ENCODE measurements around the gene KLC1.

The KLC1 gene

DNA sequence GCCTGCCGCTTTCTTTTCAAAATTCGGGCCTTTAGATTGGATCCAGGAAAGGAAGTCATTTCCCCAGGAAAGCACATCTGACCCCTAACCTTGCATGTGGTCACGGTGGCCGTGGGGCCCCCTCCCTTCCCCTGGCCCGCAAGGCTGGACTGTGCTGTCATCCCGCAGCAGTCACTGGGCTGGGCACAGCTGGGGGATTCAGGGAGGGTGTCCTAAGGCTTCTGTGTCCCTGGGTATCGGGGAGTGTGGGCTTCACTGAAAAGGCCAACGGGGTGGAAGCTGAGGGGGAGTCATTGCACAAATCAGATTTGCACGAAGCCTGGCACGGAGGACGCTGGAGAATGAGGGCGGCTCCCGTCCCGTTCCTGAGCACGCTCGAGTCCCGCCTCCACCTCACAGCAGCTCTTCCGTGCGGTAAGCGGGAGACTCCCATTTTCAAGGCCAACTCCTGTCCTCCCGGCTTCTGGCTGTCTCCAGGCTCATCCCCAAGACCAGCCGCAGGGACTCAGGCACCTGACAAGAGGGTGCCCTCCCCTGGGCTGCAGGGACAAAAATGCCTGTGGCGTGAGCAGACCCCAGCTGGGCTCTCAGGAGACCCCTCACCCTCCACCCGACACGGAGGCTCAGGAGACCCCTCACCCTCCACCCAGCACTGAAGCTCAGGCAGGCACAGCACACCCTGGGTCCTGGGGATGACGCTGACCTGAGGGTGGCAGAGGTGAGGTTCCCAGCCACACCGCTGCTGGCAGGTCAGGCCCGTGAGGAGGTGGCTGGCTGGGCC lies 76.7 kb downstream of the KLC1 start:
- no peak for DNase-seq

DNA sequence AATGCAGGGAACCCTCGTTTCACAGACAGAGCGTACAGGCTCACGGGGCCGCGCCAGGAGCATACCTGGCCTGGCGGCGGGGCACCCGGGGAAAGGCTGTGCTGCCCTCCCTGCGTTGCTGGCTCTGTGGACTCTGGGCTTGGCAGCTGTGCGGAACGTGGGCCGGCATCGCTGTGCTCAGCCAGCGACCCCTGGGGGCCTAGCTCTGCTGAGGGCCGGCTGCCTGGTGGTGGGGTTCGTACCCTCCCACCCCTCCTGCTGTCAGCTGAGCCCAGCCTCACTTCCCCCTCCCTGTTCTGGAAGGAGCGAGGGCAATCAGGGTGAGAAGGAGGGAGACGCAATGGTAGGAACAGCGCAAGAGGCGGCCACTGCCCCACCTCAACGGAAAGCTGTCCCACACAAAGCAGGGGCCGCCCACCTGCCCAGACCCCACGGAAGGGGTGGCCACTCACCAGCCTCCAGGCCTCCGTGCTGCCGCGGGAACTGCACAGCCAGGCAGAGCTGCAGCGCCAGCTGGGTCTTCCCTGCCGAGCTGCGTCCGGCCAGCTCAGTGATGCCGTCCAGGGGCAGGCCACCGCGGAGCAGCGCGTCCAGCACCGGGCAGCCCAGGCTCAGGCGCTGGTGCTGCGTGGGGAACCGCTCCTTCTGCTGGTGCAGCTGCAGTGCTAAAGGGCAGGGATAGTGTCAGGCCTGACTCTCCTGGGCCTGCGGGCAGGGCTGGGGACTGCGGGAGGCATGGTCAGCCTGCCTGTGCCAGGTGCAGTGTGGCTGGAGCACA lies 77.7 kb downstream of the KLC1 start:
- DNase-seq, result no peak

DNA sequence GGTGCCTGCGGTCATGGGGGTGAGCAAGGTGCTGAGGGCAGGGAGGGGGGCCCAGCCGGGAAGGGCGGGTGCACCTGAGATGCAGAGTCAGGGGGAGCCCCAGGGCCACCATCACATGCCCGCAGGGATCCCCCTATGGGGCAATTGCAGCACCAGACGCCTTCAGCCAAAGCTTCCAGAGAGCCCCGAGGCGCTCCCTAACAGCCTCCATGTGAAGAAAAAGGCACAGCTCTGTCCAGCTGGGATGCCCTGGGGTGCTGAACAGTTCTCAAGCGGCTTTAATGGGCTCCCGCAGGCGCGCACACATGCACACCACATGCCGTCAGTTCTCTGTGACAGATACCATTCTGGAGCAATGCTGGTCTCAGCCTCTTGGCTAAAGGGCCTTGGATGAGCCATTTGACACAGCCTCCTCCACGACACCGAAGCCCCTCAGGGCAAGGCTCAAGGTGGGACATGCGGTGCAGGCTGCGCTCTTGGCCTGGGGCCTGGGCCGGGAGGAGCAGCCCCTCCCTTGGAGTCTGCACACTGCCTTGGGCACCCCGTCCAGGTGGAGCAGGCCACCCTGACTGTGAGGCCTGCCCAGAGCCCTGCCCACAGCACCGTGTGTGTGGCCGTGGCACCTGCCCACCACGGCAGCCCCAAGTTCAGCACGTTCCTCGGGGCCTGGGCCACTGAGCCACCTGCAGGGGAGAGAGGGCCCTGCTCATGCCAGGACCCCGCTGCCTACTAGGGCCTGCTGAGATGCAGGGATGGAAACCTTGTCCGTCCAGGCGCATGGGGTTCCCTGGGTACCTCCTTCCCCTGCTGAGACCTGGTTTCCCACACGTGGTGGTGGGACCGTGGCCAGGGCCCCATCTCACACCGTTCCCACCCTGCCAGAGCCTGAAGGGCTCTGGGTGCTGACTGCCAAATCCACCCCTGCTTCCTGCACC lies 78.6 kb downstream of the KLC1 start:
- no peak for DNase-seq

DNA sequence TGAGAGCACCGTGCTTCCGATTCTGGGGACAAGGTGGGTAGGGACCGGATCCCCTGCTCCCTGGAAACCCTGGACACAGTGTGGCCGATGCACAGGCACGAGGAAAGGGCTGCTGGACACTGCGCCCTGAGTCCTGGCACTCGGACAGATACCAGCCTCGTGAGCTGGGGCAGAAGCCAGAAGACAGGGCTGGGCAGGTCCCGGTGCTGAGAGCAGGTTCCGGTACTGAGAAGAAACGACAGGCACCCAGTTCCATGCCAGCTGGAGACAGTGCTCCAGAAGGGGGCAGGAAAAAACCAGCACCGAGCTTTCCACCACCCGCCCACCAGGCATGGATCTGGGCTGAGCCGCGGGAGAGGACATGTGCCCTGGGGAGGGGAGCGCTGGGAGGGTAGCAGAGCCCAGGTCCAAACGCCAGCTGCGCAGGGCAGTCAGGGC lies 79.8 kb downstream of the KLC1 start:
- DNase-seq, result no peak

DNA sequence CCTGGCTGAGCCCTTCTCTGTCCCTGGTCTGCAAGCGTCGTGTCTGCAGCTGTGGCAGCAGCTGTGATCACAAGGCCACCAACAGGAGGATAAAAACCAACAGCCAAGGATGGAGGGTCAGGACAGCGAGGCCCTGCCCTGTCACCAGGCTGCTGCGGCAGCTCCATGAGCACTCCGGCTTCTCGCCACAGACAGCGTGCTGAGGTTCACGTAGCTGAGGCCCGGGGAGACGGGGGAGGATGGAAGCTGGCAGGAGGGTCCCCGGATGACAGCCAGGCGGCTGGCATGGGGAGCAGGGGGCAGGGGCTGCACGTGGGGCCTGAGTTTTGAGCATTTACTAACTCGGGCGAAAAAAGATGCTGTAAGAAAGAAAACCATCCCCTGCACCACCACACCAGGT lies 80.8 kb downstream of the KLC1 start:
- no peak for DNase-seq

DNA sequence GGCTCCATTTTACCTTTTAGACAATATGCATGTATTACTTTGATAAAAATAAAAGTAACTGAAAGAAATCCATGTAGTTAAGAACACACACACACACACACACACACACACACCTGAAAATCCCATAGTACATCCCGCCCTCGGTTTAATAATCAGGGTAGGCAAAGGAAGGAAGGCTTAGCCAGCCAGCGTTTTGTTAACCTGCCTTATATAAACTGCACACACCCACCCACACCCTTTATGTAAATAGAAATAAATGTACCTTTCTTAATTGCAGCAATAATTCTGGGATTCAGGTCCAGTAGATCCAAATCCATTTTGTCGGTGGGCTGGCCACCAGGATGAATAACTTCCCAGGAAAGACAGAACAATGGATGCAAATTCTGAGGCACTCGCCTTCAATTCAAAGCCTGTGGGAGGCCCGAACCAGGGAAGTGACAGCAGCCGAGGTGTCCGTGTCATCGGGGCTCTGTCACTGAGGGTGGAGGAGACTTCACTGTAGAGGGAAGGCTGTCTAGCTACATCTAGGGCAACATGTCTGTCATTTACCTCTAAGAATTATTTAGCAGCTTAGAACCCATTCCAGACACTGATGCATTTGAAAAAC lies 81.9 kb downstream of the KLC1 start:
- no peak for DNase-seq

DNA sequence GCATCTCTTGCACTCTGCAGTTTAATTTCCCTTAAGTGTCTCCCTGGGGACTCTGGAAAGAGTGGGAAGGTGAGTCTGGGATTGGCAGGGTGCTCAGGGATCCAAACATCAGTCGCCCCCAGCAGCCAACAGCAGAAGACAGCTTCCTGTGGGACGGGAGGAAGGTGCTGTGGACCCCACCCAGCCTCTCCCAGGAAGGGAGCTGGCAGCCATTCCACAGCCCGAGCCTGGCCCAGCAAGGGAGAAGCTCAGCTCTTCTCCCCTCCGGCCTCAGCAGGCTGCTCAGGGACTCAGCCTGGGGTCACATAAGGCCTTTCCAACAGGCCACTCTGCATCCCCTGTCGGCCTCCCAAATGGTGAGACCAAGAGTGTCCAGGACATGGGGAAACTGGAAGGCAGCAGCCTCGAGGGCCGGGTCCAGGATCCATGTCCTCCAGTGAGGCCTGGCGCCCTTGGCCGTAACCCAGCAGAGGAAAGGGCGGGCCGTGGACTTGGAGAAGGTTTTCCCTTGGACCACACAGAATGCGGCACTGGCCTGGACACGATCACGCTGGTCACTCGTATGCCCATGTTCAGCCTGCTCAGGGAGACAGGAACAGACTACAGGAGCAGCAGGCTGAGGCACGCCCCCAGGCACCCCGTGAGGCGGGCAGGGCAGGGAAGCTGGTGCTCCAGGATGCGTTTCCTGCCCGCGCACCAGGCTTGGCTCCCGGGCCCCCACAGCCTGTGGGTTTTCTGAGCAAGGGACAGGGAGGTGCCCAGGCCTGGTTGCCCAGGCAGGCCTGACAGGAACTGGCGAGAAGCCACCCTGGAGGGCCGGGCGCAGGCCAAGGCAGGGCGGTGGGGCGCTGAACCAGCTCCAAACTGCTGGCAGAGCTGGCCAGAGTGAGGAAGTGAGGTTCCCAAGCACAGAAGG lies 82.8 kb downstream of the KLC1 start:
- no peak for DNase-seq

DNA sequence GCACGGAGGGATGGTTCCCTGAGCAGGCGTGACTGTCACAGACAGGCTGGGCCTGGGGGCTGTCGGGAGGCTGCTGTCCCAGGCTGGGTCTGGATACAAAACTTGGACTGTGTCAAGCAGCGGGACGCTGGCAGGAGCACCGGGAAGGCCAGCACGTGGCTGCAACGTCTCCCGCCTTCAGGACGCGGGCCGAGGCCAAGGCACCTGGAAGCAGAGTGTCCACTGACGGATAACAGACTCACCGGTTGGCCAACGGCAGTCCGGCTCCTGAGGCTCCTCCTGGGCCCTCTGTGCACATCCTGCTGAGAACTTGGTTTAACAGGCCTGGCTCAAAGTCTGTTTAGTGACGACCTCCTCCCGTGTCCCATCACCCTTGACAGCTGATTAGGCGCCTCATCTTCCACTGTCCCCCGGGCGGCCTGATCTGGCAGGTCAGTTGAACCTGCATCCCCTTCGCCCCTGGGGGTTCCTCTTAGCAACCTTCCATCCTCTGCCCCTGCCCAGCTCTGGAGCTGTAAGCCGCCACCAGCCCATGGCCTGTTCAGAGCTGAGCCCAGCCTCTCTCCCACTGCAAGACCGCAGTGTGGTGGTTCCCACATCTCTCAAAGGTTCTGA lies 83.7 kb downstream of the KLC1 start:
- no peak for DNase-seq

DNA sequence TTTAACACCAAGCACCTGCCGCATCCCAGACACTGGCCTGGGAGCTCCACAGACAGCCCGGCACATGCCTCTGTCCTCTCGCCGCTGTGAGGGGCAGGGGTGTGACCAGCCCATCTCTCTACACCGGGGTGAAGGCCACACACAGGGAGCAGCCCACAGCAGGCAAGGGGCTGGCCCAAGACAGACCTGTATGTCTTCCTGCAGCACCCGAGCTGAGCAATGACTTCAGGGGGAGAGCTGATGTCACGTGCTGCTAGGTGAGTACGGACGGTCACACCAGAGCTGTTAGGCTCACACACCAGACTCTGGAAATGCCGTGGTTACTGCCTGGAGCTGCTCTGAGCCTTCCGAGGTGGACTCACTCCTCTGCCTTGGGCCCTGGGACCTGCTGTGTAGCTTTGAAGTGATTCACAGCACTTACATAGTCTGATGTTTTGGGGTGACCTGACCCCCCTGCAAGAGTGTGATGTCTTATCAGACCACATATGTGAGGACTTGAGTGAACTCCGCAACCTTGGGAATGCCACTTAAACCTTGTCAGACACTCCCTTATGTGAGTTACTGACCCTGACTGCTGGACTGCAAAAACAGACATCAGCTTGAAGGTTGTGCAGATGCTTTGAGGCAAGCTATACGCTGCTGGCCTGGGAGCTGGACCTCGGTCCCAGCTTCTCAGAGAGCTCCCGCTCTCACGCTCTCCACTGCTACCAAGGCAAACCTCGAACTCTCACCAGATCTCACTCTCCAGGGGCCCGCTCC lies 84.5 kb downstream of the KLC1 start:
- DNase-seq, result no peak

DNA sequence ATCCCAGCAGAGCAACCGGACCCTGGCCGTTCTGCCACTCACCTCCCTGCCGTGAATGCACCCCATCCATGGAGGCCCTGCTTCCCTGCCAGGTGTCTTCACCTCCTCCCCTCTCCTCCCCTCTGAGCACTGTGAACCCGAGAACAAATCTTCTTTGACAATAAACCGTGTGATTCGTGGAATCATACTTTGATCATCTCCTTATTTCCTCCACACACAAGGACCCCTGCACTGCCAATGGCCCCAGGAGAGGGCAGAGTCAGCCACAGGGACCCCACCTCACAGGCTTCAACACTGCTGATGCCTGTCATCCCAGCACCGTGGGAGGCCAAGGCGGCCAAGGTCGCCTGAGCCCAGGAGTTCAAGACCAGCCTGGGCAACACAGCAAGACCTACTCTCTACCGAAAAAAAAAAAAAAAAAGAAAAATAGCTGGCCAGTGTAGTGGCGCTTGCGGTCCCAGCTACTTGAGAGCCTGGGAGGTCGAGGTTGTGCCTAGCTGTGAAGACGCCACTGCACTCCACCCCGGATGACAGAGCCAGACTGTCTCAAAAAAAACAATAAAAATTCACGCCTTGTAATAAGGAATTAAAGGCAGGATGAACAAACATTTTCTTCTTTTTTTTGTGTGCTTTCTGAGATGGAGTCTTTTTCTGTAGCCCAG lies 85.2 kb downstream of the KLC1 start:
- DNase-seq, result no peak

DNA sequence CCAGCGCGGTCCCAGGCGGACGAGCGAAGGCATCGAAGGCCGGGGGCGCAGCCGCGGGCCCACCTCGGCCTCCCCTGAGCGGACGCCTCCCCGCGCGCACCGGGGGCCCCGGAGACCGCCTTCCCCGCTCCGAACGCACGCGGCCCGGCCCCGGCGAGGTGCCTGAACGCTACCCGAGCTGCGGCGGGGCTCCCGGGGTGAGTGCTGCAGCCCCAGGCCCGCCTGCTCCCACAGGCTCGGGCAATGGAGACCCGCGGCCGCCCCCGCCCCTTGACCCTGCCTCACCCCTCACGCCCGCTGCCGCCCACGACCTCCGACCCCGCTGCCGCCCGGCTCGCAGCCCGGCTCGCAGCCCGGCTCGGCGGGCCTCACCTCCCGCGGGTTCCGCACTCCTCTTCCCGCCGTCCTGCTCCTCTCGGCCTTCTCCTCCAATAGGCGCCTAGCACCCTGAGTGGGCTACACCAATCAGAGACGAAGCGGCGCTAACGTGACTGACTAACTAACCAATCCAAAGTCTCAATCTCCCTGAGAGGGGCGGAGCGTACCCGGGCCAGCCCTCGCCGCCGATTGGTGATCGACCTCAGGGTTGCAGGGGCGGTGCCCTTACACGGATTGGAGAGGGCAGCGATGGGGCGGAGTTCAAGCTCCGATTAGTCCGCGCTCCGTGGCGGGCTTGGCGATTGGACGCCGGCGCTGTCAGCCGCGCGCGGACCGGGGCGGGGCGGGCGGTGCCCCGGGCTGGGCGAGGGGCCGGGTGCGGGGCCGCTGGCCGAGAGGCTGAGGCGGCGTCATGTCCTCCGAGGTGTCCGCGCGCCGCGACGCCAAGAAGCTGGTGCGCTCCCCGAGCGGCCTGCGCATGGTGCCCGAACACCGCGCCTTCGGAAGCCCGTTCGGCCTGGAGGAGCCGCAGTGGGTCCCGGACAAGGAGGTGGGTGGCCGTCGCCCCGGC lies 86.3 kb downstream of the KLC1 start, which contains the start of the genes XRCC3 and ZFYVE21:
Gene XRCC3 (minus strand): TSS at position 400 of the 949 bp plus-strand sequence. CDS start 4,364 bp downstream, outside the sequence.
Gene ZFYVE21 (plus strand): TSS at position 759 of the 949 bp plus-strand sequence. CDS start 32 bp downstream, at position 791.
- DNase-seq, result peak; percentile 94

DNA sequence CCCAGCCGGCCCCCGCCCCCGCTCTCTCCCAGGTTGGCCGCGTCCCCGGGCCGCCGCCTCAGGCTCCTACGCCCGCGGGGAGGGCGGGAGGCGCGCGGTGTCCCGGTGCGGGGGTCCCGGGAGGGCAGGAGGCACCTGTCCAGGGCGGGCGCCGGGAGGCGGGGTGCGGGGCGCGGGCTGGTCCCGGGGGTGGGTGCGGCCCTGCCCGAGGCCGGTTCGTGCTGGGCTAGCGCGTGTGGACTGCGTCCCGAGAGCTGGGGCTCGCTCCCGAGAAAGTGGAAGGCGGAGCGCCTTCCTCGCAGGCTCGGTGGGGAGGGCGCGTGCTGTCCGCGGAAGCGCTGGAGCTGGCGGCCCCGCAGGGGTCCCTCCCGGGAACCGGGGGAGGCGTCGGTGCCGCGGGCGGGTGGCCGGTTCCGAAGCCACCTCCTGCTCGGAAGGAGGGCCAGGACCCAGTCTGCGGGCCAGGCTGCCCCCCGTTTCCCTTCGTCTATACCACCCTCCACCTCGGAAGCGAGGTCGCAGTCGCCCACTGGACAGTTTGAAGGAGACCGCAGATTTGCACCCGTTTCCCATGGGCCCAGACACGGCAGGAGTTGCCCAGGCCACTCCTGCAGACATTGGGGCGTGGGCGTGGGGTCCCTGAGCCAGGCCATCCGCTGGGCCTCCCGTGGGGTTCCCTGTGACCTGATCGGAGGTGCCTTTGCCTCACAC lies 87.2 kb downstream of the KLC1 start:
- no peak for DNase-seq

DNA sequence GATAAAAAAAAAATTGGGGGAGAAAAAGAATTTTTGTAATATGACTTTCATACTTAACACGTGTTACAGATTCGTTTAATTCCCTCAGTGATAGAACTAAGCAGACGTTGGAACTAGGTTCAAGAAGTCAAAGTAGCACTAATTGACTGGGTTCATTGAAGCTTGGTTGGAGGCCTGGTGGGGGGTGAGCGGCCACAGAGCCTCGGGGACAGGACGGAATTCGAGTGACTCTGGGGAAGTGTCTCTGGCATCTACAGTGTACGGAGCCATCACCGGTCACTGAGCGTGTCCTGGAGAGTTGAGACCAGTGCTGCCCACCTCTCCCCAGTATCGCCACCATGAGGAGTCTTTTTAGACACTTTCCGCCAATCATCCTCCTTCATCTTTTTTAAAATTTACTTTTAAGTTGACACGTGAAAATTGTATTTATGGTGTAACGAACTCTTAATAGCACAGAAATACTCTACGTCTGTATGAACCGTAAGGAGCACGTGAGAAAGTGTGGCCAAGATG lies 87.9 kb downstream of the KLC1 start:
- no peak for DNase-seq

DNA sequence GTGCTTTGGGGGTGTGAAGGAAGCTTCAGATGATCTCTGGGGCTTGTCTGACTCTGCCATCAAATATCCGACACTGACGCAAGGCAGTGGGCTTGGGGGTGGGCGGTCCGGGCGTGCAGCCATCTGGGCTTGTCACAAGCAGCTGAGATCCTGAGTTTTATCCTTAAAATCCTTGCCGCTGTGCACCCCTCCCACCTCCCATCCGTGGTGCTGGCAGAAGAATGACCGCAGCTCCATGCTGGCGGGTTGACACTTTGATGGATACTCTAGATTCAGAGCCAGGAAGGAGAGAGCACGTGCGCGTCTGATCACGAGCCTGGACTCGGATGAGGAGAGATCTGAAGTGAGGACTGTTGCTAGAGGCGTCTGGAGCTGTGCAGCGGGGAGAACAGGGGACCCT lies 89.6 kb downstream of the KLC1 start:
- DNase-seq, result no peak

DNA sequence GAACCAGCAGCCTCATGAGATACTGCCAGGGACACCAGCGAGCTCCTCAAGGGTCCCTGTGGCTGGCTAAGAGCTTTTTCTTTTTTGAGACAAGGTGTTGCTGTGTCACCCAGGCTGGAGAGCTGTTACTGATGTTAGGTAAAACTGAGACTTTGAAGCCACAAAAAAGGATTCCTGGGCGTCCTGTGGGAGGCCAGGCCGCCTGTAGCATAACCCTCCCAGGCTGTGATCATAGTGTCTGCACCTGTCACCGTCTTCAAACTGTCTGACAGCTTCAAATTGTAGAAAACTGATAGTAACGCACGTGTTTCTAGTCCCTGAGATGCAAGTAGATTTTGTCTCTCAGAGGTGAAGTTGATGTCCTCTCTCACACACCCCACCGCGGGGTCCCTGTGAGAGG lies 90.7 kb downstream of the KLC1 start:
- no peak for DNase-seq

DNA sequence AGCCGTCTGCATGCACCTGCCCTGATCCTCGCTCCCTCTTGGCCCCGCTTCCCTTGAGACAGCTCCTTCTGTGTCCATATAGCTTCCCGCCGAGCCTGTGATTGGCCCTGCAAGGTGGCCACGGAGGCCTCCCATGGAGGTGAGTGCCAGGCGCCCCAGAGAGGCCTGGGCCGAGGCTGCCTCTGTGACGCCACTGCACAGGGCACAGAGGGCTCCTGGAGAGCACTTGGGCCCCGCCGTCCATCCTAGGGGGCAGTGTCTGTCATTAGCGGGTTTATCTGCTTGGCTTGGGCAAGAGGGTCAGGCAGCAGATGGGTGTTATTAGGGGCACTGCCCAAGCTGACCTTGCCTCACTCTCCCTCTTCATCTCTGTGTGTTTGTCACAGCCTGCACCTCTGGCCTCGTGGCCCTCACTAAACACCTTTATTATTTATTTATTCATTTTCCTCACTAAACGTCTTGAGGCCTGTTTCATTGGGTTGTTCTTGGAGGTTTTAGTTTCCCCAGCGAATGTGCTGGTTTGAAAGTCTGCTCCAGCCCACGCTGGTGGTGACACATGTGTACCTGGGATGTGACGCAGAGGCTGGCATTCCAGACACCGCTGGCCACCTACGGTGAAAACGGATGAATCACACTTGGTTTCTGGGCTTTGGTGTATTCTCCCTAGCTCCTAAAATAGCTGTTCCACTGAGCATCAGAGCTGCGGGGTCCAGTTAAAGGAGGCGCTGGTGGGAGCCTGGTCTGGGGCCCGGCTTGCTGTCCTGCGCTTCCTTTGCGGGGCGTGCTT lies 92.5 kb downstream of the KLC1 start:
- no peak for DNase-seq

DNA sequence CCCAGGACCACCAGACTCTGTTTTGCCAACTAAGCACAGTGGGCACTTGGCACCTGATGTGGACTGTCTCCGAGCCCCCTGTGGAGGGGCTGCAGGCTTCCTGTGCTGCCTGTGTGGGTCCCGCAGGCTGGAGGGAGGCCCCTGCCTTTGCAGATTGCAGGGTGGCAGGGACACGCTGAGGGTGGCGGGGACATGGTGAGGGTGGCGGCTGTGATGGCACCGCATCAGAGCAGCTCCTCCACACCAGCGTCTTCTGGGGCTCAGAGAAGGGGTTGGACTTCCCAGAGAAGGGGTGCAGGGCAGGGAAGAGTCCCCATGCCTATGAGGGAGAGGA lies 94.7 kb downstream of the KLC1 start:
- DNase-seq, result no peak

Data from activated gamma-delta T cell (primary cell).